Breast epithelium (tissue), 4 donors: ENCODE data around the gene GOLGA8J. TPM values are rescaled to one million over a fixed set of nuclear protein-coding genes. Genes with fewer than 3 reads are reported as not detected.
"Not testable (repeated sequence)": the region's sequence is repeated elsewhere in the genome, so short reads cannot be mapped to it uniquely, and the experiment has no call there.

Experiments
- DNase-seq, 2 donors: peaks; one replicate each; pipeline ENCODE4 v3.0.0-alpha.2; 2019; ENCODE audit warnings: low spot score in 2 of 2
- H3K27ac ChIP-seq, 2 donors: fragments of 200-600 bp; sonication (generic) in 1 of 2; one replicate each; pipeline ENCODE4 v1.5.1; 2016 to 2019; ENCODE audit warnings: mild to moderate bottlenecking in 1 of 2
- H3K27me3 ChIP-seq, 2 donors: fragments of 200-600 bp; sonication (generic) in 1 of 2; one replicate each; pipeline versions ENCODE4 v1.5.1 to v1.6.0; 2017 to 2019; ENCODE audit warnings: control low read depth in 1 of 2, mild to moderate bottlenecking in 1 of 2
- H3K36me3 ChIP-seq: fragments of 200-600 bp; one replicate; pipeline ENCODE4 v1.5.1; 2019
- H3K4me1 ChIP-seq, 2 donors: fragments of 200-600 bp; sonication (generic); one replicate each; pipeline ENCODE4 v1.5.1; 2016 to 2019; ENCODE audit warnings: control low read depth in 1 of 2
- H3K4me3 ChIP-seq, 3 donors: fragments of 200-600 bp; sonication (generic); 1 replicate in 2 of 3; 2 replicates in 1 of 3; pipeline ENCODE4 v1.5.1; 2016 to 2019; ENCODE audit warnings: mild to moderate bottlenecking in 3 of 3, moderate library complexity in 2 of 3
- H3K9me3 ChIP-seq, 2 donors: fragments of 200-600 bp; sonication (generic) in 1 of 2; one replicate each; pipeline ENCODE4 v1.5.1; 2016 to 2019; ENCODE audit warnings: control low read depth in 1 of 2
- CTCF ChIP-seq, 3 donors: fragments of 450-650 bp; IDR thresholded peaks; one replicate each; pipeline ENCODE4 v1.5.1; 2016 to 2017; ENCODE audit warnings: antibody characterized with exemption in 3 of 3, mild to moderate bottlenecking in 3 of 3, moderate library complexity in 3 of 3
- POLR2A ChIP-seq: fragments of 450-650 bp; IDR thresholded peaks from one replicate; pipeline ENCODE4 v1.6.1; 2016; ENCODE audit warnings: antibody characterized with exemption, mild to moderate bottlenecking, moderate library complexity
- POLR2AphosphoS5 ChIP-seq, 3 donors: sonication (generic); formaldehyde crosslinking; IDR thresholded peaks; one replicate each; pipeline ENCODE4 v1.6.1; 2017; ENCODE audit warnings: antibody characterized with exemption in 3 of 3
- intact Hi-C: fragments of 100-400 bp; cut with DNase I; formaldehyde crosslinking; loops from one replicate; pipeline ENCODE4 v1.15.1; 2023; ENCODE audit warnings: low total_unique reads
- total RNA-seq, 3 donors: library from RNA; depleted of rRNA; stranded (reverse); fragments of >200 nt; gene quantifications; one replicate each; pipeline ENCODE4 v1.1.0, GENCODE V29; 2016

Gene GOLGA8J
- total RNA-seq, 3 donors from 2014 or later, result 0.44 TPM; not detected in 2

- H3K4me3 ChIP-seq, result no peak overlapping the region
- no peak for DNase-seq
- H3K36me3 ChIP-seq, result no peaks in the 10 kb centered on the region
- no peak for TF ChIP-seq CTCF (IDR thresholded peaks at IDR 0.05)
- TF ChIP-seq POLR2A, result no peak
- TF ChIP-seq POLR2AphosphoS5 (IDR thresholded peaks at IDR 0.05), result no peak
- no peaks in the 10 kb centered on the region for H3K9me3 ChIP-seq
- intact Hi-C loops, result no loop called here
- H3K4me1 ChIP-seq, result no peaks in the 10 kb centered on the region
- no peaks in the 10 kb centered on the region for H3K27me3 ChIP-seq
- no peak overlapping the region for H3K27ac ChIP-seq
Measured at GRCh38 chr15:30063835-30064546, 18.8 kb upstream of the GOLGA8J start.

- TF ChIP-seq POLR2A (no peak), POLR2AphosphoS5 (IDR thresholded peaks at IDR 0.05) (no peak), CTCF (IDR thresholded peaks at IDR 0.05) (no peak)
- H3K4me1 ChIP-seq, result no peaks in the 10 kb centered on the region
- H3K27ac ChIP-seq, result no peak overlapping the region
- H3K4me3 ChIP-seq, result no peak overlapping the region
- DNase-seq, result peak in 1 of 2 donors; percentile 34
- no peaks in the 10 kb centered on the region for H3K9me3 ChIP-seq
- no peaks in the 10 kb centered on the region for H3K36me3 ChIP-seq
- H3K27me3 ChIP-seq, result no peaks in the 10 kb centered on the region
- intact Hi-C loops, result no loop called here
Measured at GRCh38 chr15:30065025-30065801, 17.5 kb upstream of the GOLGA8J start.

GRCh38 chr15:30068326-30068725, 14.4 kb upstream of the GOLGA8J start:
- TF ChIP-seq POLR2AphosphoS5 (IDR thresholded peaks at IDR 0.05) (no peak), POLR2A (no peak), CTCF (IDR thresholded peaks at IDR 0.05) (no peak)
- intact Hi-C loops, result no loop called here
- Histone ChIP-seq H3K4me1 (no peaks in the 10 kb centered on the region), H3K36me3 (no peaks in the 10 kb centered on the region), H3K27ac (no peak overlapping the region), H3K4me3 (no peak overlapping the region), H3K9me3 (no peaks in the 10 kb centered on the region), H3K27me3 (no peaks in the 10 kb centered on the region)
- DNase-seq, result no peak

DNA sequence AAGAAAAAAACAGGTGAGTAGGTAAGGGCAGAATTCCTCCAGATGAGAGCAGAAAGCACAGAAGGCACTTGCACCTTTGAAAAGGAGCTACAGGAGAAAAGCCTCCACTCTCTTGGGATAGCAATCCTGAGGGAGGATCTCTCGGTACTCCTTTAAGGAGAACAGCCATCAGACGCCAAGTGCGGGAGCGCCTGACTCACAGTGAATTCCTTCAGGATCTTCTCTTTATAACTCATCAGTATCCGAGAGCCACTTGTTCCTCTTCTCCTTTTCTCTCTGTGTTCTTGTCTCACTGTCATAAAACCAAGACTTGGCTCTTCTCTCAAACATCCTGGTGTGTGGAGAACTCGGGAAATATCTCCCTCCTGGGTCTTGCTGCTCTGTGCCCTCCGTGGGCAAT, 10.1 kb upstream of the GOLGA8J start:
- intact Hi-C loops, result no loop called here
- TF ChIP-seq POLR2AphosphoS5 (IDR thresholded peaks at IDR 0.05) (no peak), CTCF (IDR thresholded peaks at IDR 0.05) (no peak), POLR2A (no peak)

DNA sequence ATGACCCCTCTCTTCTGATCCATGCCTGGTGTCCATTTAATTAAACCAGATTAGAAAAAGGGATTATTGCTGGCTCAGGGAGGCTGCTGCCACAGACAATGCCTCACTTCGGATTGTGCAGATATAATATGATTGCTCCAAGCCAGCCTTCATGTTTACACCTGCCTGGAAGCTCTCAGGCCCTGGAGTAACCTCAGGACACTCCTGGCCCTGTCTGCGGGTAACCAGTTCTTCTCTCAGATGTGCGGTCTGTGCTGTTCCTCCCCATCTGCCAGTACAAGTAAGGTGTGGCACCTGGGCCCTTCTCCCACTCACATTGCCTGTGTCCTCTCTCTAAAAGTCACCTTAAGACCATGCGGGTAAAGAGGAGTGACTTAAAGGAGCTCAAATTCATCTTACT, 8.8 kb upstream of the GOLGA8J start:
- no peaks in the 10 kb centered on the region for H3K4me1 ChIP-seq
- TF ChIP-seq POLR2AphosphoS5 (IDR thresholded peaks at IDR 0.05) (no peak), CTCF (IDR thresholded peaks at IDR 0.05) (no peak), POLR2A (no peak)
- H3K9me3 ChIP-seq, result no peaks in the 10 kb centered on the region
- intact Hi-C loops, result no loop called here
- H3K4me3 ChIP-seq, result no peak overlapping the region
- H3K27ac ChIP-seq, result no peak overlapping the region
- H3K27me3 ChIP-seq, result no peaks in the 10 kb centered on the region
- no peak for DNase-seq
- H3K36me3 ChIP-seq, result no peaks in the 10 kb centered on the region

More for the DNA sequence above, 10.1 kb upstream of the GOLGA8J start:
- Histone ChIP-seq H3K27ac (no peak overlapping the region), H3K9me3 (no peaks in the 10 kb centered on the region), H3K4me1 (no peaks in the 10 kb centered on the region), H3K27me3 (no peaks in the 10 kb centered on the region), H3K36me3 (no peaks in the 10 kb centered on the region), H3K4me3 (no peak overlapping the region)
- DNase-seq, result no peak

- DNase-seq, H3K9me3 ChIP-seq, H3K4me3 ChIP-seq, intact Hi-C loops, H3K27me3 ChIP-seq, H3K36me3 ChIP-seq, H3K4me1 ChIP-seq, H3K27ac ChIP-seq: not testable (repeated sequence)
Measured at GRCh38 chr15:30080816-30081215, 1.9 kb upstream of the GOLGA8J start.

- H3K9me3 ChIP-seq, H3K4me1 ChIP-seq, H3K36me3 ChIP-seq, H3K27me3 ChIP-seq, DNase-seq, H3K4me3 ChIP-seq, H3K27ac ChIP-seq, intact Hi-C loops: not testable (repeated sequence)
Measured at GRCh38 chr15:30097827-30098226, 15.1 kb downstream of the GOLGA8J start.
